Neutrophil (primary cell): ENCODE results near the gene FAM3B.

Experiments
- H3K27ac ChIP-seq: fragments of 200-600 bp; sonication (generic); 2 replicates; pipeline ENCODE4 v1.5.1; 2016; ENCODE audit warnings: mild to moderate bottlenecking, moderate library complexity
- H3K27me3 ChIP-seq: fragments of 200-600 bp; sonication (generic); 2 replicates; pipeline ENCODE4 v1.6.0; 2016; ENCODE audit warnings: mild to moderate bottlenecking
- H3K36me3 ChIP-seq: fragments of 200-600 bp; sonication (generic); 2 replicates; pipeline ENCODE4 v1.5.1; 2017
- H3K4me1 ChIP-seq, 2 experiments: fragments of 200-600 bp in 1 of 2; sonication (generic) in 1 of 2; 1 replicate in 1 of 2; 2 replicates in 1 of 2; pipeline versions ENCODE4 v1.5.1 to v1.6.1; 2013 to 2016; ENCODE audit warnings: low read depth in 1 of 2, low read length in 1 of 2, mild to moderate bottlenecking in 1 of 2, moderate library complexity in 1 of 2; ENCODE audit not compliant: control insufficient read depth in 1 of 2, insufficient read depth in 1 of 2
- H3K4me3 ChIP-seq, 2 experiments: fragments of 200-600 bp in 1 of 2; sonication (generic) in 1 of 2; 1 replicate in 1 of 2; 2 replicates in 1 of 2; pipeline ENCODE4 v1.5.1; 2013 to 2016; ENCODE audit warnings: low read depth in 1 of 2, low read length in 1 of 2, mild to moderate bottlenecking in 1 of 2, moderate library complexity in 1 of 2
- H3K9me3 ChIP-seq: fragments of 200-600 bp; sonication (generic); 2 replicates; pipeline ENCODE4 v1.5.1; 2016
- CTCF ChIP-seq: fragments of 200-600 bp; sonication (generic); IDR thresholded peaks from 2 replicates; pipeline ENCODE4 v1.5.1; 2016; ENCODE audit warnings: antibody characterized with exemption

The FAM3B gene

GRCh38 chr21:41369105-41369919 lies 52.7 kb downstream of the FAM3B start:
- peaks cover 67 to 82% of the 10 kb centered on the region in 2 experiments for H3K4me1 ChIP-seq
- H3K9me3 ChIP-seq = no peaks in the 10 kb centered on the region
- no peaks in the 10 kb centered on the region for H3K27me3 ChIP-seq
- peak; percentile 23 for TF ChIP-seq CTCF
- H3K4me3 ChIP-seq = peak overlapping the region; percentile 70
- peaks cover 71% of the 10 kb centered on the region for H3K36me3 ChIP-seq
- H3K27ac ChIP-seq = peak overlapping the region; percentile 95

GRCh38 chr21:41369920-41370839 lies 53.6 kb downstream of the FAM3B start:
- Histone ChIP-seq H3K27me3 (no peaks in the 10 kb centered on the region), H3K9me3 (no peaks in the 10 kb centered on the region), H3K4me1 (peaks cover 58 to 73% of the 10 kb centered on the region in 2 experiments), H3K4me3 (peak overlapping the region; percentile 70), H3K36me3 (peaks cover 71% of the 10 kb centered on the region), H3K27ac (peak overlapping the region; percentile 95)
- no peak for TF ChIP-seq CTCF

- TF ChIP-seq CTCF = no peak
- Histone ChIP-seq H3K27me3 (no peaks in the 10 kb centered on the region), H3K9me3 (no peaks in the 10 kb centered on the region), H3K4me1 (peaks cover 50 to 64% of the 10 kb centered on the region in 2 experiments), H3K4me3 (peak overlapping the region; percentile 70), H3K36me3 (peaks cover 71% of the 10 kb centered on the region), H3K27ac (peak overlapping the region; percentile 95)
Measured at GRCh38 chr21:41370840-41371684, 54.5 kb downstream of the FAM3B start.

GRCh38 chr21:41371685-41372030 lies 55.1 kb downstream of the FAM3B start:
- H3K9me3 ChIP-seq = no peaks in the 10 kb centered on the region
- H3K4me3 ChIP-seq = no peak overlapping the region
- no peaks in the 10 kb centered on the region for H3K27me3 ChIP-seq
- H3K36me3 ChIP-seq = peaks cover 73% of the 10 kb centered on the region
- H3K27ac ChIP-seq = peak overlapping the region; percentile 95
- peaks cover 44 to 58% of the 10 kb centered on the region in 2 experiments for H3K4me1 ChIP-seq
- no peak for TF ChIP-seq CTCF

GRCh38 chr21:41373253-41373652 lies 56.7 kb downstream of the FAM3B start:
- no peak for TF ChIP-seq CTCF

More at GRCh38 chr21:41373253-41373652, 56.7 kb downstream of the FAM3B start:
- Histone ChIP-seq H3K27ac (no peak overlapping the region), H3K4me3 (no peak overlapping the region), H3K9me3 (no peaks in the 10 kb centered on the region), H3K4me1 (peaks cover 28 to 42% of the 10 kb centered on the region in 2 experiments), H3K27me3 (no peaks in the 10 kb centered on the region), H3K36me3 (peaks cover 75% of the 10 kb centered on the region)
